G401.6 (cell line): Measurements from ENCODE around the gene CYP4A22.
A peak's percentile ranks its signal among the peaks of the same experiment; 100 is the strongest.
"Not testable (repeated sequence)": the region's sequence is repeated elsewhere in the genome, so short reads cannot be mapped to it uniquely, and the experiment has no call there.

Source experiments
- FAIRE-seq: peaks from 2 replicates; lab custom pipeline; 2012; peaks lifted over from hg19 to GRCh38; lab: Jason Lieb, UNC

The CYP4A22 gene

GRCh38 chr1:47137198-47137597 is at the start of gene CYP4A22:
TSS of gene CYP4A22 (plus strand) at chr1:47137441. CDS start at chr1:47137486, 45 bp downstream.
- FAIRE-seq: no peak

GRCh38 chr1:47089356-47089755 is 47.9 kb upstream of the CYP4A22 start:
- peak; percentile 83 for FAIRE-seq

GRCh38 chr1:47091476-47091875 is 45.8 kb upstream of the CYP4A22 start:
- FAIRE-seq: peak; percentile 84

- no peak for FAIRE-seq
Observed at GRCh38 chr1:47104816-47105215, 32.4 kb upstream of the CYP4A22 start.

- no peak for FAIRE-seq
Observed at GRCh38 chr1:47106792-47107191, 30.4 kb upstream of the CYP4A22 start.

GRCh38 chr1:47107851-47108574 is 29.2 kb upstream of the CYP4A22 start:
- not testable (repeated sequence) for FAIRE-seq

- not testable (repeated sequence) for FAIRE-seq
Observed at GRCh38 chr1:47109482-47109881, 27.8 kb upstream of the CYP4A22 start.

GRCh38 chr1:47113178-47113577 is 24.1 kb upstream of the CYP4A22 start:
- FAIRE-seq: no peak

- not testable (repeated sequence) for FAIRE-seq
Observed at GRCh38 chr1:47121039-47121438, 16.2 kb upstream of the CYP4A22 start.

- not testable (repeated sequence) for FAIRE-seq
Observed at GRCh38 chr1:47124834-47125233, 12.4 kb upstream of the CYP4A22 start.

GRCh38 chr1:47126997-47127396 is 10.2 kb upstream of the CYP4A22 start:
- FAIRE-seq: not testable (repeated sequence)

- FAIRE-seq: no peak
Observed at GRCh38 chr1:47128221-47128620, 9.0 kb upstream of the CYP4A22 start.

GRCh38 chr1:47128854-47129253 is 8.4 kb upstream of the CYP4A22 start:
- FAIRE-seq: not testable (repeated sequence)

GRCh38 chr1:47129489-47130230 is 7.6 kb upstream of the CYP4A22 start:
- not testable (repeated sequence) for FAIRE-seq

- FAIRE-seq: not testable (repeated sequence)
Observed at GRCh38 chr1:47132665-47133064, 4.6 kb upstream of the CYP4A22 start.

GRCh38 chr1:47137925-47138615 is 829 bp downstream of the CYP4A22 start:
- no peak for FAIRE-seq

GRCh38 chr1:47140358-47140757 is 3.1 kb downstream of the CYP4A22 start:
- FAIRE-seq: not testable (repeated sequence)

GRCh38 chr1:47143654-47144053 is 6.4 kb downstream of the CYP4A22 start:
- not testable (repeated sequence) for FAIRE-seq

GRCh38 chr1:47146495-47146894 is 9.3 kb downstream of the CYP4A22 start:
- FAIRE-seq: not testable (repeated sequence)

GRCh38 chr1:47147047-47147785 is 10.0 kb downstream of the CYP4A22 start:
- no peak for FAIRE-seq

- not testable (repeated sequence) for FAIRE-seq
Observed at GRCh38 chr1:47149162-47149561, 11.9 kb downstream of the CYP4A22 start.

- FAIRE-seq: not testable (repeated sequence)
Observed at GRCh38 chr1:47156457-47156856, 19.2 kb downstream of the CYP4A22 start.
